ENCODE measurements around the gene ARHGAP22.

Gene ARHGAP22

DNA sequence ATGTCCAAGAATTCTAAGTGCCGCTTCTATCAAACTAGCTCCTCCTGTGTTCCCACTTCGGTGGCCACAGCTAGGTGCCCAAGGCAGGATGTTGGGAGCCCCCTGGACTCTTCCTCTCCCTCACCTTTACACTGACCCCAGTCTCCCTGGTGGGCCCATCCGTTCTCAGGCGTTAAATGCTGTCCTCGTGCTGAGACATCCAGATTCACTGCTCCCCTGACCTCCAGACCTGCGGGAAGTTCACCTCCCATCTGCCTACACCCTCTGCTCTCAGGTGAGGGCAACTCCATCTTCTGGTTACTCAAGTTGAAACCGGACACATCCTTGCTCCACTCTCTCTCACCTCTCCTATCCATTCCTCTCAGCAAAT lies 114.3 kb downstream of the ARHGAP22 start:
- TF ChIP-seq TAF1 (IDR thresholded peaks at IDR 0.05; ENCODE audit: borderline replicate concordance, insufficient read depth, low read length): no peak
- no peak for TF ChIP-seq POLR2AphosphoS5 (IDR thresholded peaks at IDR 0.05; ENCODE audit: low read depth, low read length)
- TF ChIP-seq, protein P1, sequence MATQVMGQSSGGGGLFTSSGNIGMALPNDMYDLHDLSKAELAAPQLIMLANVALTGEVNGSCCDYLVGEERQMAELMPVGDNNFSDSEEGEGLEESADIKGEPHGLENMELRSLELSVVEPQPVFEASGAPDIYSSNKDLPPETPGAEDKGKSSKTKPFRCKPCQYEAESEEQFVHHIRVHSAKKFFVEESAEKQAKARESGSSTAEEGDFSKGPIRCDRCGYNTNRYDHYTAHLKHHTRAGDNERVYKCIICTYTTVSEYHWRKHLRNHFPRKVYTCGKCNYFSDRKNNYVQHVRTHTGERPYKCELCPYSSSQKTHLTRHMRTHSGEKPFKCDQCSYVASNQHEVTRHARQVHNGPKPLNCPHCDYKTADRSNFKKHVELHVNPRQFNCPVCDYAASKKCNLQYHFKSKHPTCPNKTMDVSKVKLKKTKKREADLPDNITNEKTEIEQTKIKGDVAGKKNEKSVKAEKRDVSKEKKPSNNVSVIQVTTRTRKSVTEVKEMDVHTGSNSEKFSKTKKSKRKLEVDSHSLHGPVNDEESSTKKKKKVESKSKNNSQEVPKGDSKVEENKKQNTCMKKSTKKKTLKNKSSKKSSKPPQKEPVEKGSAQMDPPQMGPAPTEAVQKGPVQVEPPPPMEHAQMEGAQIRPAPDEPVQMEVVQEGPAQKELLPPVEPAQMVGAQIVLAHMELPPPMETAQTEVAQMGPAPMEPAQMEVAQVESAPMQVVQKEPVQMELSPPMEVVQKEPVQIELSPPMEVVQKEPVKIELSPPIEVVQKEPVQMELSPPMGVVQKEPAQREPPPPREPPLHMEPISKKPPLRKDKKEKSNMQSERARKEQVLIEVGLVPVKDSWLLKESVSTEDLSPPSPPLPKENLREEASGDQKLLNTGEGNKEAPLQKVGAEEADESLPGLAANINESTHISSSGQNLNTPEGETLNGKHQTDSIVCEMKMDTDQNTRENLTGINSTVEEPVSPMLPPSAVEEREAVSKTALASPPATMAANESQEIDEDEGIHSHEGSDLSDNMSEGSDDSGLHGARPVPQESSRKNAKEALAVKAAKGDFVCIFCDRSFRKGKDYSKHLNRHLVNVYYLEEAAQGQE (IDR thresholded peaks at IDR 0.05; ENCODE audit: insufficient read depth in 1 of 2, low read depth in 2 of 2, low read length in 2 of 2): no peak
- no peak for TF ChIP-seq SIN3A (IDR thresholded peaks at IDR 0.05; ENCODE audit: borderline replicate concordance, insufficient read depth, low read length)
- TF ChIP-seq FOXP2 (optimal IDR thresholded peaks at IDR 0.05; ENCODE audit: borderline replicate concordance, extremely low read depth, extremely low read length, insufficient read depth): no peak

DNA sequence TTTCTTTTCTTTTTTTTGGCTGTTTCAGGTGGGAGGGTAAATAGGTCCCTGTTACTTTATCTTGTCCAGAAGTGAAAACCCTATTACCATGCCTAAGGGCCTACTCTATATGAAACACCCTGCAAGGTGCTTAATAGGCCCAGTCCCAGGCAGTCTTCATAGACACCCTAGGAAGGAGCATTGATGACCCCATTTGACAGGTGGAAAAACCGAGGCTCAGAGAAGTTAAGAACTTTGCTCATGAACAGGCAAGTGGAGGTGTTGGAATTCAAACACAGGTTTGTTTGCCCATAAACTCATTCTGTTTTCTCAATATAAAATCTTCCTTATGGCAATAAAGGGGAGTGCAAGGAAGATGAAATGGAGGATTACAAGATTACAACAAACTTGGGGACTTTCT lies 115.8 kb downstream of the ARHGAP22 start:
- TF ChIP-seq, protein P1 (IDR thresholded peaks at IDR 0.05; ENCODE audit: insufficient read depth in 1 of 2, low read depth in 2 of 2, low read length in 2 of 2): no peak
- TF ChIP-seq TAF1 (IDR thresholded peaks at IDR 0.05; ENCODE audit: borderline replicate concordance, insufficient read depth, low read length) (no peak), SIN3A (IDR thresholded peaks at IDR 0.05; ENCODE audit: borderline replicate concordance, insufficient read depth, low read length) (no peak), FOXP2 (optimal IDR thresholded peaks at IDR 0.05; ENCODE audit: borderline replicate concordance, extremely low read depth, extremely low read length, insufficient read depth) (no peak)

DNA sequence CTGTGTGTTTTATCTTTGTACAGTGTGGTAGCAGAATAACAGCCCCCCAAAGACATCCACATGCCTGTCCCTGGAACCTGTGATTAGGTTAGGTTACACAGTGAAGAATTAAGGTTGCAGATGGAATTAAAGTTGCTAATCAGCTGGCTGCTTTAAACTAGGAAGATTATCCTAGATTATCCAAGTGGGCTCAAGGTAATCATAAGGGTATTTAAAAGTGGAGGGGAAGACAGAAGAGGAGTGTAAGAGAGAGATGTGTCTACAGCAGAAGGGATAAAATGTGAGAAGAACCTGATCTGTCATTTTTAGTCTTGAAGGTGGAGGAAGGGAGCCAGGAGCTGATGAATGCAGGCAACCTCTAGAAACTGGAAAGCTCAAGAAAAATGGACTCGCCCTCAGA lies 117.6 kb downstream of the ARHGAP22 start:
- TF ChIP-seq POLR2AphosphoS5 (IDR thresholded peaks at IDR 0.05; ENCODE audit: low read depth, low read length) (no peak), FOXP2 (optimal IDR thresholded peaks at IDR 0.05; ENCODE audit: borderline replicate concordance, extremely low read depth, extremely low read length, insufficient read depth) (no peak), TAF1 (IDR thresholded peaks at IDR 0.05; ENCODE audit: borderline replicate concordance, insufficient read depth, low read length) (no peak), SIN3A (IDR thresholded peaks at IDR 0.05; ENCODE audit: borderline replicate concordance, insufficient read depth, low read length) (no peak)
- TF ChIP-seq, protein P1 (IDR thresholded peaks at IDR 0.05; ENCODE audit: insufficient read depth in 1 of 2, low read depth in 2 of 2, low read length in 2 of 2): no peak

DNA sequence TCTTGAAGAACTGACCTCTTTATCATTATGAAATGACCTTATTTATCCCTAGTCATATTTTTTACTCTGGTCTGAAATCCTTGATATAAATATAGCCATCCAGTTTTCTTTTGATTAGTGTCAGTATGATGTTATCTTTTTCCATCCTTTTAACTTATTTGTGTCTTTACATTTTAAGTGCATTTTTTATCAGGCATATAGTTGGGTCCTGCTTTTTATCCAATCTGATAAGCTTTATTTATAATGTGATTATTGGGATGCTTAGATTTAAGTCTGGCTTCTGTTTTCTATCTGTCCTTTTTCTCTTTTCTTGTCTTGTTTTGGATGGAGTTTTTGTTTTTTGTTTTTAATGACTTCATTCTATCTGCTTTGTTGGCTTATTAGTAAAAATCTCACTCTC lies 119.2 kb downstream of the ARHGAP22 start:
- TF ChIP-seq TAF1 (IDR thresholded peaks at IDR 0.05; ENCODE audit: borderline replicate concordance, insufficient read depth, low read length) (no peak), SIN3A (IDR thresholded peaks at IDR 0.05; ENCODE audit: borderline replicate concordance, insufficient read depth, low read length) (no peak)

DNA sequence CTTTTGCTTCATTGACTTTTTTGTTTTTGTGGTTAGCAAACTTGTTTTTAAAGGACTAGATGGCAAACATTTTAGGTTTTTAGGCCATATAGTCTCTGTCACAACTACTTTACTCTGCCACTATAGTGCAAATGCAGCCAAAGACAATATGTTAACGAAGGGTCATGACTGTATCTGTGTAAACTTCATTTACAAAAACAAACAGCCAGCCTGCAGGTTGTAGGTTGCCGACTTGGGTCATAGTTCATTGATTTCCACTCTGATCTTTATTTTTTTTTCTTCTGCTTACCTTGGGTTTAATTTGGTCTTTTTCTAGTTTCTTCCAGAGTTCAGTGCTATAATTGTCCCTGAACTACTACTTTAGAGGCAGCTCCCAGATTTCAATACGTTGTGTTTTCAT lies 120.0 kb downstream of the ARHGAP22 start:
- TF ChIP-seq POLR2AphosphoS5 (IDR thresholded peaks at IDR 0.05; ENCODE audit: low read depth, low read length): no peak
- TF ChIP-seq TAF1 (IDR thresholded peaks at IDR 0.05; ENCODE audit: borderline replicate concordance, insufficient read depth, low read length): no peak
- TF ChIP-seq, protein P1 (IDR thresholded peaks at IDR 0.05; ENCODE audit: insufficient read depth in 1 of 2, low read depth in 2 of 2, low read length in 2 of 2): no peak
- TF ChIP-seq FOXP2 (optimal IDR thresholded peaks at IDR 0.05; ENCODE audit: borderline replicate concordance, extremely low read depth, extremely low read length, insufficient read depth): no peak

Data from PFSK-1 (cell line).